ENCODE results near the gene CTR9. TPM values are rescaled to one million over a fixed set of nuclear protein-coding genes. Genes with fewer than 3 reads are reported as not detected.

CTR9 gene
- total and polyA plus RNA-seq, 9 of the 15 experiments (the other 6 are each of a cell fraction or from before 2014, with no cell fraction given), result 25.4 to 79.3 (median 47.3) TPM

- TF ChIP-seq ZNF277 (CRISPR knock-in tag; IDR thresholded peaks at IDR 0.05; ENCODE audit: borderline replicate concordance) (no peak), MEF2D (tag; conservative IDR thresholded peaks at IDR 0.05; ENCODE audit: low read depth) (no peak; the same call in 1 of the 2 replicates), KLF16 (IDR thresholded peaks at IDR 0.05) (no peak), CUX1 (CRISPR knock-in tag; IDR thresholded peaks at IDR 0.05) (no peak), ZNF764 (CRISPR knock-in tag; IDR thresholded peaks at IDR 0.05; ENCODE audit: low read depth) (peak; percentile 45; the same call in 1 of the 2 replicates), ZNF165 (CRISPR knock-in tag; IDR thresholded peaks at IDR 0.05; ENCODE audit: borderline replicate concordance) (no peak), EP300 (IDR thresholded peaks at IDR 0.05; ENCODE audit: low read length) (peak; percentile 12; the same call in 1 of the 2 replicates), ZNF398 (CRISPR knock-in tag; IDR thresholded peaks at IDR 0.05) (no peak), SMAD2 (IDR thresholded peaks at IDR 0.05; ENCODE audit: low read depth, low read length) (no peak), USF2 (CRISPR knock-in tag; IDR thresholded peaks at IDR 0.05) (no peak), SETDB1 (IDR thresholded peaks at IDR 0.05; ENCODE audit: low read length) (no peak), PREB (CRISPR knock-in tag; IDR thresholded peaks at IDR 0.05) (no peak), ZNF766 (CRISPR knock-in tag; conservative IDR thresholded peaks at IDR 0.05) (no peak; the same call in none of the 2 replicates)
Observed at GRCh38 chr11:10808553-10809372, 57.7 kb downstream of the CTR9 start, which contains the start of gene EIF4G2 (continued).
